HG02763 (cell line): ENCODE data around the gene SPINT3.
"Not testable (repeated sequence)": the region's sequence is repeated elsewhere in the genome, so short reads cannot be mapped to it uniquely, and the experiment has no call there.

Experiments used
- ATAC-seq: cut with Tn5 transposase; IDR thresholded peaks from one replicate; pipeline ENCODE4 v1.9.1; 2021; ENCODE audit warnings: mild to moderate bottlenecking, moderate library complexity; ENCODE audit not compliant: unreplicated experiment

The SPINT3 gene

GRCh38 chr20:45503403-45503802 lies 12.0 kb downstream of the SPINT3 start:
- no peak for ATAC-seq

GRCh38 chr20:45502561-45502960 lies 12.9 kb downstream of the SPINT3 start:
- no peak for ATAC-seq

GRCh38 chr20:45501600-45501999 lies 13.8 kb downstream of the SPINT3 start:
- no peak for ATAC-seq

- ATAC-seq, result no peak
Measured at GRCh38 chr20:45500022-45500421, 15.4 kb downstream of the SPINT3 start.

- ATAC-seq, result no peak
Measured at GRCh38 chr20:45497971-45498494, 17.4 kb downstream of the SPINT3 start.

- ATAC-seq, result no peak
Measured at GRCh38 chr20:45496166-45496565, 19.3 kb downstream of the SPINT3 start.

- no peak for ATAC-seq
Measured at GRCh38 chr20:45495501-45495941, 19.9 kb downstream of the SPINT3 start.

- no peak for ATAC-seq
Measured at GRCh38 chr20:45489083-45489531, 26.3 kb downstream of the SPINT3 start.

GRCh38 chr20:45487231-45487635 lies 28.2 kb downstream of the SPINT3 start:
- no peak for ATAC-seq

GRCh38 chr20:45485388-45485787 lies 30.0 kb downstream of the SPINT3 start:
- ATAC-seq, result no peak

GRCh38 chr20:45484676-45485075 lies 30.7 kb downstream of the SPINT3 start:
- ATAC-seq, result no peak

- no peak for ATAC-seq
Measured at GRCh38 chr20:45479822-45480221, 35.6 kb downstream of the SPINT3 start.

- ATAC-seq, result not testable (repeated sequence)
Measured at GRCh38 chr20:45477530-45478148, 37.8 kb downstream of the SPINT3 start.

- ATAC-seq, result not testable (repeated sequence)
Measured at GRCh38 chr20:45472286-45472685, 43.1 kb downstream of the SPINT3 start.

- ATAC-seq, result peak; percentile 18
Measured at GRCh38 chr20:45470937-45471336, 44.5 kb downstream of the SPINT3 start.

GRCh38 chr20:45470262-45470931 lies 45.0 kb downstream of the SPINT3 start:
- peak; percentile 60 for ATAC-seq

- ATAC-seq, result no peak
Measured at GRCh38 chr20:45469336-45470261, 45.8 kb downstream of the SPINT3 start, which contains the start of gene WFDC2. WFDC2 (plus strand) TSS chr20:45469753; CDS start chr20:45469782, 29 bp downstream.

GRCh38 chr20:45467861-45468260 lies 47.6 kb downstream of the SPINT3 start:
- no peak for ATAC-seq

- ATAC-seq, result no peak
Measured at GRCh38 chr20:45467172-45467571, 48.2 kb downstream of the SPINT3 start.

GRCh38 chr20:45465491-45466266 lies 49.7 kb downstream of the SPINT3 start:
- ATAC-seq, result no peak
